Body of pancreas (tissue), 4 donors: ENCODE results near the gene SLC39A13.

ENCODE experiments used
- POLR2A ChIP-seq, 3 donors: fragments of 450-650 bp; IDR thresholded peaks; one replicate each; pipeline ENCODE4 v1.6.1; 2016; ENCODE audit warnings: antibody characterized with exemption in 3 of 3, mild to moderate bottlenecking in 2 of 3
- TF ChIP-seq, protein P1 (sequence below), 7 experiments: fragments of 450-650 bp in 4 of 7; fragments of 200-600 bp in 3 of 7; sonication (generic) in 3 of 7; IDR thresholded peaks; one replicate each; pipeline ENCODE4 v1.5.1; 2016 to 2019; ENCODE audit warnings: antibody characterized with exemption in 7 of 7

DNA sequence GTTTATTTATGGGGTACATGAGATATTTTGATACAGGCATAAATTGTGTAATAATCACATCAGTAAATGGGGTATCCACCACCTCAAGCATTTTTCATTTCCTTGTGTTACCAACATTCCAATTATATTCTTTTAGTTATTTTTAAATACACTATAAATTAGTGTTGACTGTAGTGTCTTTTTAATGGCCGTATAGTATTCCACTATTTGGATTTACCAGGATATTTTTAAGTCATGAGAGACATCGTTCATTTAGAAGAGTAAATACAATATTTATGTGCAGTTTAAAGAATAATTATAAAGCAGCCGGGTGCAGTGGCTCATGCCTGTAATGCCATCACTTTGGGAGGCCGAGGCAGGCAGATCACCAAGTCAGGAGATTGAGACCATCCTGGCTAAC, 23.9 kb upstream of the SLC39A13 start:
- no peak for TF ChIP-seq POLR2A (IDR thresholded peaks at IDR 0.05)
- TF ChIP-seq, protein P1, sequence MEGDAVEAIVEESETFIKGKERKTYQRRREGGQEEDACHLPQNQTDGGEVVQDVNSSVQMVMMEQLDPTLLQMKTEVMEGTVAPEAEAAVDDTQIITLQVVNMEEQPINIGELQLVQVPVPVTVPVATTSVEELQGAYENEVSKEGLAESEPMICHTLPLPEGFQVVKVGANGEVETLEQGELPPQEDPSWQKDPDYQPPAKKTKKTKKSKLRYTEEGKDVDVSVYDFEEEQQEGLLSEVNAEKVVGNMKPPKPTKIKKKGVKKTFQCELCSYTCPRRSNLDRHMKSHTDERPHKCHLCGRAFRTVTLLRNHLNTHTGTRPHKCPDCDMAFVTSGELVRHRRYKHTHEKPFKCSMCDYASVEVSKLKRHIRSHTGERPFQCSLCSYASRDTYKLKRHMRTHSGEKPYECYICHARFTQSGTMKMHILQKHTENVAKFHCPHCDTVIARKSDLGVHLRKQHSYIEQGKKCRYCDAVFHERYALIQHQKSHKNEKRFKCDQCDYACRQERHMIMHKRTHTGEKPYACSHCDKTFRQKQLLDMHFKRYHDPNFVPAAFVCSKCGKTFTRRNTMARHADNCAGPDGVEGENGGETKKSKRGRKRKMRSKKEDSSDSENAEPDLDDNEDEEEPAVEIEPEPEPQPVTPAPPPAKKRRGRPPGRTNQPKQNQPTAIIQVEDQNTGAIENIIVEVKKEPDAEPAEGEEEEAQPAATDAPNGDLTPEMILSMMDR (IDR thresholded peaks at IDR 0.05), result no peak
